ENCODE measurements around the gene CCDC146.
A peak's percentile ranks its signal among the peaks of the same experiment; 100 is the strongest.
"Not testable (repeated sequence)": the region's sequence is repeated elsewhere in the genome, so short reads cannot be mapped to it uniquely, and the experiment has no call there.

Gene CCDC146

DNA sequence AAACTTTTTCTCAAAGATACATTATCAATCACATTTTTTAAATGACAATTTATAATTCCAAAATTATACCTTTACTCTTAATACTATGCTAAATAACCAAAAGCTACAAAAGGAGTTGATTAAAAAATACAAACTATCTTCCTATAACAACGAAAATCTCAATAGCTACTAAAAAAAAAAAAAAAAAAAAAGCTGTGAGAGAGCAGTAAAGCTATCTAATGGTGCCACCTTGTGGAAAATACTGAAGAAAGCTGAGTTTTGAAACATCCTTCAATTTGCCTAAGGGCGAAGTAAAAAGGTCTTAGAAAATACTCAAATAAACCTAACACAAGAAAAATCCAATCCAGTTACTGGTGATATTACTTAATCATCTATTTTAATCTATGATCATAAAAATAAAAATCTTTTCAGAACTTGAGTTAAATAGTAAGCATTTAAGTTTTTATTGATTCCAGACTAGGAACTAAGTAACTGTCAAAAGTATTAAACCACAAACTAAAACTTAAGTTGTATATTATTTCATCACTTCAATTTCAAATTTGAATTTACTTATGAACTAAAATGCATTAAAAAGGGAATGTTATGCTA is 9.6 kb upstream of the CCDC146 start:
- not testable (repeated sequence) for H3K27me3 Mint-ChIP-seq (ENCODE audit: low read depth); H3K27ac Mint-ChIP-seq; H3K4me1 Mint-ChIP-seq; H3K36me3 Mint-ChIP-seq (ENCODE audit: low read depth); H3K4me3 Mint-ChIP-seq; H3K9me3 Mint-ChIP-seq
- TF ChIP-seq, protein P1, sequence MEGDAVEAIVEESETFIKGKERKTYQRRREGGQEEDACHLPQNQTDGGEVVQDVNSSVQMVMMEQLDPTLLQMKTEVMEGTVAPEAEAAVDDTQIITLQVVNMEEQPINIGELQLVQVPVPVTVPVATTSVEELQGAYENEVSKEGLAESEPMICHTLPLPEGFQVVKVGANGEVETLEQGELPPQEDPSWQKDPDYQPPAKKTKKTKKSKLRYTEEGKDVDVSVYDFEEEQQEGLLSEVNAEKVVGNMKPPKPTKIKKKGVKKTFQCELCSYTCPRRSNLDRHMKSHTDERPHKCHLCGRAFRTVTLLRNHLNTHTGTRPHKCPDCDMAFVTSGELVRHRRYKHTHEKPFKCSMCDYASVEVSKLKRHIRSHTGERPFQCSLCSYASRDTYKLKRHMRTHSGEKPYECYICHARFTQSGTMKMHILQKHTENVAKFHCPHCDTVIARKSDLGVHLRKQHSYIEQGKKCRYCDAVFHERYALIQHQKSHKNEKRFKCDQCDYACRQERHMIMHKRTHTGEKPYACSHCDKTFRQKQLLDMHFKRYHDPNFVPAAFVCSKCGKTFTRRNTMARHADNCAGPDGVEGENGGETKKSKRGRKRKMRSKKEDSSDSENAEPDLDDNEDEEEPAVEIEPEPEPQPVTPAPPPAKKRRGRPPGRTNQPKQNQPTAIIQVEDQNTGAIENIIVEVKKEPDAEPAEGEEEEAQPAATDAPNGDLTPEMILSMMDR (IDR thresholded peaks at IDR 0.05; ENCODE audit: unreplicated experiment in 3 of 3) = peak; percentile 35 to 54 (median 48)

DNA sequence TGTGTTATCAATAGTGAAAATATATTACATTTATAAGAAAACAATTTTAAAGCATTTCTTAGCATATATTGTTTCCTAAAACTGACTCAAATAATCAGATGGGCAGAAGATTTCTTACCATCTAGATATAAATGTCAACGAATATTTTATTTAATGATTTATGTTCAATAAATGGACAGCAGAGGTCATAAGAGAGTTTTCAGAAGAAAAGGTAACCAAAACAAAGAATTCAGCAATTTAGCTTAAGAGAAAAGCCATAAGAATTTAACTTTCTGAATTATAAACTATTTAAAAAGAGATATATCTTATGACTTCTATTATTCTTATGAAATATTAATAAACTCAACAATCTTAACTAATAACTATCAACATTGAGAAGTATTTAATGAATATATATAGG is 3.1 kb downstream of the CCDC146 start:
- not testable (repeated sequence) for H3K9me3 Mint-ChIP-seq; H3K27ac Mint-ChIP-seq; H3K36me3 Mint-ChIP-seq (ENCODE audit: low read depth); H3K27me3 Mint-ChIP-seq (ENCODE audit: low read depth); H3K4me3 Mint-ChIP-seq
- H3K4me1 Mint-ChIP-seq = peaks cover 11% of the 10 kb centered on the region

DNA sequence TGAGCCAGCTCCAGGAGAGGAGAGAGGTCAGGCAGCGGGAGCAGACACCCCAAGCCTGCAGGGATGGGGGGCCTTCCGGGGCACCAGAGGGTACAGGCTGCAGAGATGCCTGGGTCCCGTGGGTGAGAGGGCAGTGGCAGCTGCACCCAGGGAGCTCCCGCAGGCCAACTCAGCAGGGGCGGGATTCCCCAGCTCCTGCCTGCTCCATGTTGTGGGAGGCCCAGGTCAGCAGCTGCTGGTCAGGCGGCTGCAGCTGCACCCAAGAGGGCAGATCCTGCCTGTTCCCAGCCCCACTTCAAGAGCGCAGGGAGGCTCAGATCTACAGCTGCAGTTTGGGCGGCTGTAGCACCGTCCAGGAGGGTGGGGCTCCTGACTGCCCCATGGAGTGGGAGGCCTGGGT is 4.6 kb downstream of the CCDC146 start:
- H3K4me3 Mint-ChIP-seq; H3K36me3 Mint-ChIP-seq (ENCODE audit: low read depth); H3K9me3 Mint-ChIP-seq; H3K27me3 Mint-ChIP-seq (ENCODE audit: low read depth); H3K27ac Mint-ChIP-seq: not testable (repeated sequence)
- H3K4me1 Mint-ChIP-seq = peaks cover 11% of the 10 kb centered on the region

DNA sequence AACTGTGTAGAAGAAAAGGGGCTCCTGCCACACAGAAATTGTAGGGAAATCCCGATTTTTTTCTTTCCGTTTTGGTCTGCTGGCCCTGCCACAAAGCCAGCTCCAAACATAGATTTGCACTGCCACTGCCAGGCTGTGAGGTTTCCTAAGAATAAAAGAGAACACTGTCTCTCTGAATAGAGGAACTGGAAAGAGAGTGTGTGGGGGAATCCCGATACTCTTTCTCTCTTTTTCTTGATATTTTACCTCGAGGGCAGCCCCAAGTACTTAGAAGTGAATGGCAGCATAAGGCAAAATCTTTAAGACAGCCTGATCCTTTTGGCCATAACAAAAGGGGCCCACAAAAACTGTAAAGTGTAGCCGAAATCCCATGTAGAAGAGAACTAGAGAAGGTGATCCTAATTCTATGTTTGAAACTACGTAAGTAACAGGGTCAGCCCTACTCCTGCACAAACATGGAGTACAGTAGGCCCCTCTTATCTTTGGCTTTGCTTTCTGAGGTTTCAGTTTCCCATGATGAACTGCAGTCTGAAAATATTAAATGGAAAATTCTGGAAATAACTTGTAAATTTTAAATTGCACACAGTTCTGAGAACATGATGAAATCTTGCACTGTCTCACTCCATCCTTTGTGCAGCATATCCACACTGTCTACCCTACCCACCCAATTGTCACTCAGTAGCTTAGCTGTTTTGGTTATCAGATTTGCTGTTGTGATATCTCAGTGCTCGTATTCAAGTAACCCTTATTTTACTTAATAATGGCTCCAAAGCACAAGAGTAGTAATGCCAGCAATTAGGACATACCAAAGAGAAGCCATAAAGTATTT is 6.4 kb downstream of the CCDC146 start:
- not testable (repeated sequence) for H3K36me3 Mint-ChIP-seq (ENCODE audit: low read depth); H3K4me3 Mint-ChIP-seq; H3K4me1 Mint-ChIP-seq; H3K27ac Mint-ChIP-seq; H3K27me3 Mint-ChIP-seq (ENCODE audit: low read depth); H3K9me3 Mint-ChIP-seq

DNA sequence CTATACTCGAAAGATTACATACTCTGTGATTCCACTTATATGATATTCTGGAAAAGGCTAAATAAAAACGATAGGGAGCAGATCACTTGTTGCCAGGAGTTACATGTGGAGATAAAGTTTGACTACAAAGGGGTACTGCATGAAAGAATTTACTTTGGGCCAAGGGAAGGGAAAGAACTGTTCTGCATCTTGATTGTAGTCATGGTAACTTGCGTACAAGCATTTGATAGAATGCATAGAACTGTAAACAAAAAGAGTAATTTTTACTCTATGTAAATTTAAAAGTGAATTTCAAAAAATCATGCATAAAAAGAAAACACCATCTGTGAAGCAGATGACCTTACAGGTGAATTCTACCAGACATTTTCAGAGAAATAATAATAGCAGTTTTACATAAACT is 9.4 kb downstream of the CCDC146 start:
- not testable (repeated sequence) for H3K9me3 Mint-ChIP-seq; H3K36me3 Mint-ChIP-seq (ENCODE audit: low read depth); H3K27ac Mint-ChIP-seq; H3K4me1 Mint-ChIP-seq; H3K4me3 Mint-ChIP-seq; H3K27me3 Mint-ChIP-seq (ENCODE audit: low read depth)

DNA sequence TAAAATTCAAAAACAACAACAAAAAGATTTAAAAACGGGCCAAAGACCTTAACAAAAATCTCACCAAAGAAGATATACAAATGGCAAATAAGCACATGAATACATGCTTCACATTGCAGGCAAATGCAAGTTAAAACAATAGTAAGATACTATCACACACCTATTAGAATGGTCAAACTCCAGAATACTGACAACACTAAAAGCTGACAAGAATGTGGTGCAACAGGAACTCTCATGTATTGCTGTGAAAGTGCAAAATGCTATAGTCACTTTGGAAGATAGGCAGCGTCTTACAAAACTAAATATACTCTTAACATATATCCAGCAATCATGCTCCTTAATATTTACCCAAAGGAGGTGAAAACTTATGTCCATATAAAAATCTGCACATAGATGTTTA is 16.3 kb downstream of the CCDC146 start:
- H3K4me1 Mint-ChIP-seq; H3K4me3 Mint-ChIP-seq; H3K36me3 Mint-ChIP-seq (ENCODE audit: low read depth); H3K27ac Mint-ChIP-seq; H3K27me3 Mint-ChIP-seq (ENCODE audit: low read depth): not testable (repeated sequence)
- H3K9me3 Mint-ChIP-seq = peaks cover 16% of the 10 kb centered on the region

DNA sequence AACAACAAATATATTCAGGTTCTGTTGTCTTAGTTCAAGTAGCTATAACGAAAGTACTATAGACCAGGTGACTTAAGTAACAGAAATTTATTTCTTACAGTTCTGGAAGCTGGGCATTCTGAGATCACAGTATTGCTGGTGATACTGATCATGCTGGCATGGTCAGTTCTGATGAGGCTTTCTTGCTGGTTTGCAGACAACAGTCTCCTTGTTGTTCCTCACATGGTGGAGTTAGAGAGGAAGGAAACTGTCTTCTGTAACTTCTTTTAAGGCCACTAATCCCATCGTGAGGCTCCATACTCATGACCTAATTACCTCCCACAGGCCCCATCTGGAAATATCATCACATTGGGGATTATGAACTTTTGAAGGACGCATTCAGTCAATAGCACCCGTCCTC is 17.9 kb downstream of the CCDC146 start:
- not testable (repeated sequence) for H3K4me3 Mint-ChIP-seq; H3K27ac Mint-ChIP-seq; H3K27me3 Mint-ChIP-seq (ENCODE audit: low read depth); H3K36me3 Mint-ChIP-seq (ENCODE audit: low read depth); H3K4me1 Mint-ChIP-seq
- H3K9me3 Mint-ChIP-seq = peaks cover 22% of the 10 kb centered on the region

DNA sequence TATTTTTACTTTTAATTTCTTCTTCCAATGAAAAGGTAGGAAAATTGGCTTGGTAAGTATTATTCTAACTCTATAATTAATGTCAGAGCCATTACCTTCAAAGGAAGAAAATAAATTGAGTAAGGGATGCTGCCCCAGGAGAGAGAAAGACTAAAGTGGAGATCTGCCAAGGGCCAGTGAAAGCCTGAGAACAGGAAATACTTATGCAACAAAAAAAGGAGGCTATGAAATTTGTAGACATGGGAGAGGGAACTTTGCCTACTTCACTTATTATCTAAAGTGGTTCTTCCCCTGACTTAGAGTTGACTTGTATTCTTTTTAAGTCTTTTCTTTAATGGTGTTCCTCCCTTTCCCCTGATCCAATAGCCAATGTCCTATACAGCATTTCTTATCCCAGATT is 29.8 kb downstream of the CCDC146 start:
- H3K4me3 Mint-ChIP-seq; H3K27me3 Mint-ChIP-seq (ENCODE audit: low read depth); H3K9me3 Mint-ChIP-seq; H3K36me3 Mint-ChIP-seq (ENCODE audit: low read depth): not testable (repeated sequence)
- peak overlapping the region; percentile 8 to 67 (median 37) for H3K27ac Mint-ChIP-seq
- H3K4me1 Mint-ChIP-seq = peaks cover 10% of the 10 kb centered on the region

DNA sequence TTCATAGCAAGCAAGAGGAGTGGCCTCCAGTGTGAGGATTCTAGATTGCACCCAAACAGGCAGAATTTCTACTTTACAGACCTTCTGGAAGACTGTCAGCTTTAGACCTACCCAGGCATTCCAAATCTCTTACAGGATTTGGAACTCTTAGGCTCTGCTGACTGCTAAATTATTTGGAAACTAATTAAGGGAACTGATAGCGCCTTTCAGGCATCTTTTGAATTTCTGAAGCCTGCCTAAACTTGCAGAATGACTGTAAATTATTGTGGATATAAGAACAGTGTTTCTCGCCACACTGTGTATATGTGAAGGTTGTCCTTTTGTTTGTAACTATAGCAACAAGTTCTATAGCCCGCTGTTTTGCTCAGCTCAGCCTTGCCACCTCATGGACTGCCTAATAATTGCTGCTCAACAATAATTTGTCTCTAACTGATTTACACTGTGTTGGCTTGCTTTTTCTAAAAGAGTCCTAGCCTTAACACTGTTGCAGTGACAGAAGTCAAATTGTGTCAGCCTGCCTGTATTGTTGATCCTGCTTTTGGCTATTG is 32.6 kb downstream of the CCDC146 start:
- not testable (repeated sequence) for H3K27ac Mint-ChIP-seq; H3K4me3 Mint-ChIP-seq; H3K9me3 Mint-ChIP-seq; H3K36me3 Mint-ChIP-seq (ENCODE audit: low read depth); H3K27me3 Mint-ChIP-seq (ENCODE audit: low read depth)
- H3K4me1 Mint-ChIP-seq = peaks cover 17% of the 10 kb centered on the region

DNA sequence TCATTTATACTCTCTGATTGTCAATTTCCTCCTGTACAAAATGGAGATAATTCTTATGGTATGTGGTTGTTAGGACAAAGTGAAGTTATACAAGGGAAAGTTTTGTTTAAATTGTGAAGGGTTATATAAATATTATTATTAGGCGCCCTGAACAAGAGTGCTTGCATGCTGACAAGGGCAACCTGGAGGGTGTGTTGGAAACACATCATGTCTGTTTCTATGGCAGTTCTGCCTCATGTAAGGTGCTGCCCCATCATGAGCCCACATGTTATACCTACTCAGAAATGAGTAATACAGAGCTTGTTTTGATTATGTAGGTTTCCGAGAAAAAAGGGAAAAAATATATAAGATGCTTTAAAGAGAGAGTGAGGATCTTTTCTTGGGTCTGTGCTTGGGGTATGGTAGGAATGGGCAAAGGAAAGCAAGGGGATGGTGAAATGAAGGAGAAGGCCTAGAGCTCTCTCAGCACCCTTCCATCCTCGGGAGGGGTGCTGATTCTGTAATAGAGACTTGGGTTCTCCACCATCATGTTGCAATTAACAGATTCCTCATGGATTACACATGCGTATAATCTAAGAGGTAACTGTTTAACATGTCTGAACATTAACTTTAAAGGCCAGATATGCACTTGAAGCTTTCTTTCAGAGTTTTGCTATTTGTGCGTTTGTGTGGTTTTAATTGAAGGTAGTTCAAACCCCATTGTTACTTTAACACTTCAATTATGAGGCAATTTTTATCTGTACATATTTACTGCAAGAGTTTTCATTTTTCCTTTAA is 33.4 kb downstream of the CCDC146 start:
- not testable (repeated sequence) for H3K27me3 Mint-ChIP-seq (ENCODE audit: low read depth); H3K4me3 Mint-ChIP-seq; H3K36me3 Mint-ChIP-seq (ENCODE audit: low read depth); H3K9me3 Mint-ChIP-seq
- peak overlapping the region; percentile 46 to 67 (median 49) for H3K27ac Mint-ChIP-seq
- peaks cover 17% of the 10 kb centered on the region for H3K4me1 Mint-ChIP-seq

DNA sequence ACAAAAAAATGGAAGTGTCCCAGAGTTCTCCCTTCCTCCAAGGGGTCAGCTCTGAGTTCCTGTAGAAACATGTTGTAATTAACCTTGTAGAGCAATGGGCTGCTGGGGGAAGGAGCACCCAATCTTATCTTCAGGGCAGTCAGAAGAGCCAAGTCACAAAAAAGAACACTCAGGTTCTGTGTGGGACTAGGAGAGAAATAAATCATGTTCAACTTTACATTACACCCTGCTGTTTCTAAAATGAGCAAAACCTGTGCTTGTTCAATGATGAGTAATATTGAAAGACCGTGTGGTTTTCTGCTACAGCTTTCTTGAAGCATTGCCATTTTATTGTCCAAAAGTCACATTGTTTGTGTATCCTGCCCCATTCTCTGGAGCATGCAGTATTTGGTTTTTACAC is 34.6 kb downstream of the CCDC146 start:
- H3K36me3 Mint-ChIP-seq (ENCODE audit: low read depth); H3K27me3 Mint-ChIP-seq (ENCODE audit: low read depth); H3K4me3 Mint-ChIP-seq; H3K9me3 Mint-ChIP-seq: not testable (repeated sequence)
- Mint-ChIP-seq H3K4me1 (peaks cover 17% of the 10 kb centered on the region), H3K27ac (peak overlapping the region in 1 of 3 experiments; percentile 67)
